HG02870 (cell line): ENCODE measurements around the gene BMAL1.
A peak's percentile ranks its signal among the peaks of the same experiment; 100 is the strongest.

Experiments used
- ATAC-seq: cut with Tn5 transposase; IDR thresholded peaks from one replicate; pipeline ENCODE4 v1.9.1; 2021; ENCODE audit warnings: mild to moderate bottlenecking, moderate library complexity; ENCODE audit not compliant: unreplicated experiment

Gene BMAL1

GRCh38 chr11:13314676-13315394, 37.2 kb downstream of the BMAL1 start:
- no peak for ATAC-seq

- ATAC-seq = no peak
Measured at GRCh38 chr11:13315517-13316432, 38.2 kb downstream of the BMAL1 start.

GRCh38 chr11:13316528-13316961, 39.0 kb downstream of the BMAL1 start:
- ATAC-seq = no peak

DNA sequence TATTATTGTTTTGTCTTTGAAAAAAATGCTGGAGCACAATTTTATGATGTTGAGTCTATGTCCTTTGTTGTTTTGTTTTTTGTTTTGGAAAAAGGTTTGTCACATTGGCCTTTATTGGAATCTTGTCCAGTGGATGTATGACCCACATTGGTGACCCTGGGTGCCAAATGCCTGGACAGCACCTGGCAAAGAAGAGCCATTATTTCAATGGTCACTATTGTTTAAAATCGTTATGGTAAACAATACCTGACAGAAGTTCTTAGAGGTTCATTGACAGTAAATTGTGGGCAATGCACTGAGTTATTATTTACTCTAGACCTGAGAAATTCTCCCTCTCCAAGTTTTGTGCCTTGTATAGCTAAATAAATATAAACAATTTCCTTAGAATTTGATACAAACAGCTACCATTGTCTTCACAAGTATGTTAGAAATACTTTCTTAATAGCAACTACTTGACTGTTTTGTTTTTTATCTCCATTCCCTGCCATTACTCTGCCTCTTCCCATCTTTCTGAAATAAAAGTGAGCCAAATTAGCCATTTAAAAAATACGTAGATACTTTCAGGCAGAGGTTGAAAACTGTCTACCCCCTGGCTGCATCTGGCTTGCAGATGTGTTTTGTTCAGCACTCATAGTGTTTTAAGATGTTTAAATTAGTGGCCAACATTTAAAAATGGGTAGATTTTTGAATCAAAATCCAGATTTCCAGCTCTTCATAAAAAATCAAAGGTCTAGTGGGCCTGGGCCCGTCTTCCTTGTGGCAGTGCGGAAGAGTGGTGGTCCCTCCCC, 39.9 kb downstream of the BMAL1 start:
- no peak for ATAC-seq

DNA sequence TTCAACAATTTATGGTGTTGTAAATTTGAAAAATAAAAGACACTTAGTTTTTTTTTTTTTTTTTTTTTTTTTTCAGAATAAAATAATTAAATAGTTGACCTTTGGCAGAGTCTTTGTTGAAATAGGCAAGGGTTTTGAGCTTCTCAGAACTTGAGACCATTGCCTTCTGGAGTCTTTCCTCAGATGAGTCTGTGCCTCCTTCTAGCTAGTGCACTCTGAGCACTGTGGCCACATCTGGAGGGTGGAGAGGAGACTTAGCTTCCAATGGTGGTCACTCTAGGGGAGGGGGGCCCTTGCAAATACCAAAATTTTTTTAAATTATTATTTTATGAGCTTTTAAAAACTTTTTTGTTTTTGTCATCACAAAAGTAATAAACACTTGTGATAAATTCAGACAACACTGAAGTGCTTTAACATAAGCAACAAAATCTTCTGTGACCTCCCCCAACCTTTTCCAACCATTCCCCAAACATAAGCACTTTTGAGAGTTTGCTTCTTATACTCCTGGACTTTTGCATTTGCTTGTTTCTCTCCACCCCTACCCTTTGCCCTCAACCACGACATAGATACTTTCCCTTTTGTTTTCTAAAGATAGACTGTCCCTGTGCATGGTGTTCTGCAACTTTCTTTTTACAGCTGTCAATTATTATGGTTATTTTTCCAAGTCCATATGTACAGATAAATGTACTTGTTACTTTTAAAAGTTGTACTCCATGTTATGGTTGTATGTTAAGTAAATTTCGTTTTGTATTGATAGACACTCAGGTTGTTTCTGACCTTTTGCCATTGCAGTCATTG, 41.1 kb downstream of the BMAL1 start:
- peak; percentile 70 for ATAC-seq

DNA sequence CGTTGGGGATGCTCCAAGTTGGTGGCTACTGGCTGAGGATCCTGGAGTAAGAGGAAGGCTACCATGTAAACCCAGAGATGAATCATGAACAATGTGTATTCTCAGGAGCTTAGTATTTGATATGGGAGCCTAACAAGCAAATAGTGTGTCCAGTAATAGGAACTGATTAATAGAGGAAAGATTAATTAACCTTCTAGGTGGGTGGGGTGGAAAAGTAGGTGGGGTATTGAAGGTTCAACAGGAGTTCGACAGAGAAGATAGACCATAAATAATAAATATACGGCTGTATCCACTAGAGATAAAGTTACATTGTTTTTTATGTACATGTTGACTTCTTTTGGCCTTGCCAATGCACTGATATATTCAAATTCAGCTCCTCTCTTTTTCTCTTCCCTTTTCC, 43.1 kb downstream of the BMAL1 start:
- no peak for ATAC-seq

GRCh38 chr11:13321431-13321830, 43.8 kb downstream of the BMAL1 start:
- no peak for ATAC-seq

DNA sequence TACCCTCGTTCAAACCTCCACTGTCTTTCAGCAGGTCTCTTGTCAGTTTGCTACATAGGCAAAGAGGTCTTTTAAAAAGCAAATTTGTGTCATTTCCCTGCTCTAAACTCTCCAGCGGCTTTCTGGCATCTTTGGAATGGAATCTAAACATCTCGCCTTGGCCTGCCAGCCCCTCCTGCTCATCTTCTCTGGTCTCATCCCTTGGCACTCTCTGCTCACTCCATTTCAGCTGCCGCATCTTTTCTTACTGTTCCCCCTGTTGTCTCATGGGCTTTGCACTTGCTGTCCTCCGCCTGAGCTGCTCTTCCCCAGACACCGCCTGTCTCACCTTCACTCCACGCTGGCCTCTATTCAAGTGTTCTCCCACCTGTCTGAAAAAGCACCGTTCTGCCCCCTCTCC, 46.6 kb downstream of the BMAL1 start:
- no peak for ATAC-seq

- no peak for ATAC-seq
Measured at GRCh38 chr11:13324709-13325108, 47.1 kb downstream of the BMAL1 start.

GRCh38 chr11:13327421-13327820, 49.8 kb downstream of the BMAL1 start:
- ATAC-seq = no peak

GRCh38 chr11:13328286-13328685, 50.7 kb downstream of the BMAL1 start:
- ATAC-seq = no peak

GRCh38 chr11:13329670-13330356, 52.2 kb downstream of the BMAL1 start:
- no peak for ATAC-seq

DNA sequence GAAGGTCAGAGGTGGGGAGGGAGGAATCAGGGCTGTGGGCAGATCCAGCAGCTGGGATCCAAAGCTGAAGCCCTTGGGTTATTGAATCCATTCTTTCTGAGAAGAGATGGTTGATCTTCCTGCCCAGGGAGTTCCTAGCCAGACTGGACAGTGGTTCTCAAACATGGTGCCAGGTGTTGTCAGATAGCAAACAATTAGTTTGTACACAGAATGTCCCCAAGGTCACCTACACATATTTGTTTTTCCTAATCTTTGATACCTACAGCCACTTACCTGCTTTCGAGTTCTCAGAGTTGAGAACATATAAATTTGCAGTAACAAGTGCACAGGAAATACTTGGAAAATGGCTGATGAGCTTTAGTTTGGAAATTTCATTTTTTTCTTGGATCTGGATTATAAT, 54.5 kb downstream of the BMAL1 start:
- no peak for ATAC-seq

- ATAC-seq = no peak
Measured at GRCh38 chr11:13333456-13333957, 55.9 kb downstream of the BMAL1 start.

DNA sequence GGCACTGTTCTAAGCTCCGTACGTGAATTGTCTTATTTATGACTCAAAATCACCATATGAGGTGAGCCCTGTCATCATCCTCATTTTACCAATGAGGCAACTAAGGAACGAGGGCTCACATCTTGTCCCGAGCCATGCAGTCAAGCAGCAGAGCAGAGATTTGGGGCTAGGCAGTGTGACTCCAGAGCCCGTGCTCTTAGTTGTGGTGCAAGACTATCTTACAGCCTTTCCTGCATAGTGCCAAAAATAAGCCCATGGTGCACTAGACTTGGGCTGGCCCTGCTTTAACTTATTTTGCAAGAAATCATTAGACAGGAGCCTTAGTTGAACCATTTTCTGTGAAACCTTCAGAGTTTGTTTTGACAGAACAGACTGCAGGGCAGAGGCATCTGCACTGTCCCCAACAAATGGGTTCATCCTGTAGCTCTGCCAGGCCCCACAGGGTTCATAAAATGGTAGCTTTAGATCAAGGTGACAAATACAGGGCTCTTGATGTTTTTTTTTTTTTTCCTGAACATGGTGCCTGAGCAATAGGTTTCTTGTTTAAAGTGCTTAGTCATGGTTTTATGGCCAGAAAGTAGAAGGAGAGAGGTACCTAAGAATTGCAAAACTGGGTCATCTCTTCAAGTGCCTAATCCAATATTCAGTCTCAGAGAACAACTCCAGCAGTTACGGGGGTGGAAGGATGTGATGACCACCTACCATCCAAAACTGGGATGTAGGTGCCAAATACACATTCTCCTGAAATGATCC, 56.6 kb downstream of the BMAL1 start:
- ATAC-seq = no peak

DNA sequence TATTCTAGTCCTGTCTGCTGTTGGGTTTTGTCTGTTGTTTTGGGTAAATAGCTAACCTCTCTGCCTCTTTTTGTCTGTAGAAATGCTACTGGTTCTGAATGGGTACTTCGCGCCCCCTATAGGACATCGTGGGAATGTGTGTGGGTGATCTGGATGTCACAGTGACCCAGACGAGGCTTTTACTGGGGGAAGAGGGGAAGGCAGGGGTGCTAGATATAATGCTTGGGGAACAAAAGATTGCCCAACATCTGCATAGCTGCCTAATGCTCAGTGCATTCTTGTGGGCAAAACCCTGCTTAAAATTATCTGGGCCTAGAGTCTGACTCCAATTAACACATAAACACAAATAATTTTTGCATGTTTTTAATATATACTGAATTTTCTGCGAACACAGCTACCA, 57.7 kb downstream of the BMAL1 start:
- ATAC-seq = peak; percentile 52

DNA sequence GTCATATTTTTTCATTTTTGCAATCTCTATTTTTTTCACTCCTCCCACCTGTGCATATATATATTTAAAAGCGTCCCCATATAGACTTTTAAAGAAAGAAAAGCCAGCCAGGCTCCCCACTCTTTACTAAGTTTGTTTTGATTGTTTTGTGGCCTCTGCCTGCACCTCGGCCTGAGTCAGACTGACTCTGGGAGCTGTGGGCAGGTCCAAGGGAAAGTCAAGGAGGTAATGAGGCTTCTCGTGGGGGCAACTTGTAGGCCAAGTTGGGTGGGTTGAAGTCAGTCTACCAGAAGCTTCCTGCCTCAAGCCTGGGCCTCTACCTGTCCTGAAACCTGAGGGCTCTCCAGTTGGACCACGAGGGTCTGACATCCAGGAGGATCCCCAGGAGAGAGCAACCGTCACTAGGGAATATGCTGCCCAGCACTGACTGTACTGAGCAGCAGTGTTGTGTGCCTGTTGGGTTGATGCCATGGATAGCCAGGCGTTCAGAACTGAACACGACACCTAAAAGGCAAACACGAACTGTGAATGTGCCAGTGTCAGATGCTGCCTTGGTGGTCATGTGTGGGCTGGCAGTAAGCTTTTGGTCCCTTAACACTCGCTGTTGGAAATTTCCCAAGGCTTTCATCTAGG, 58.8 kb downstream of the BMAL1 start:
- ATAC-seq = no peak

DNA sequence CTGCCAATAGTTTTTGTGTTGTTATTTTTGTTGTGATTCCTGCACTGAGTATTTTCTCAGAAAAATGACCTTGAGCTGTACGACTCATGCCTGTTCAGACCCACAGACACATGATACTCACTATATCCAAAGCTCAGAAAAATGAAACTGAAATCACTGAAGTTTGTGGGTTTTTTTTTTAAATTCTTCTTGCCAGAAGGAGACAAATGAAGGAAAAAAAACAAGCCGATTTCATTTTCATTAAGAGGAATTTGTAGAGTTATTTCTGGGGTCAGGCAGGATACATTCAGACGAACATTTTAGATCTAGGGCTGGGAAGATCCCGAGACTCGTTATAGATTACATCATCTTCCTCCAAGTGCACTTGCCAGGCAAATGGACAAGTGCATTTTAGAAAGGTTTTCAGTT, 60.4 kb downstream of the BMAL1 start:
- ATAC-seq = peak; percentile 38
